ENCODE results near the gene HELZ2.

HELZ2 gene

GRCh38 chr20:63553251-63553932 is 20.6 kb downstream of the HELZ2 start:
- DNase-seq (ENCODE audit: low read depth in 2 of 3, low spot score in 1 of 3): peak; percentile 81 to 91 (median 89)

- DNase-seq (ENCODE audit: low read depth in 2 of 3, low spot score in 1 of 3): no peak
Observed at GRCh38 chr20:63552481-63553249, 21.4 kb downstream of the HELZ2 start.

- DNase-seq (ENCODE audit: low read depth in 2 of 3, low spot score in 1 of 3): no peak
Observed at GRCh38 chr20:63551068-63551467, 23.0 kb downstream of the HELZ2 start.

GRCh38 chr20:63549679-63550282 is 24.3 kb downstream of the HELZ2 start:
- DNase-seq (ENCODE audit: low read depth in 2 of 3, low spot score in 1 of 3): no peak

- no peak for DNase-seq (ENCODE audit: low read depth in 2 of 3, low spot score in 1 of 3)
Observed at GRCh38 chr20:63549019-63549418, 25.0 kb downstream of the HELZ2 start.

GRCh38 chr20:63548542-63548941 is 25.5 kb downstream of the HELZ2 start:
- DNase-seq (ENCODE audit: low read depth in 2 of 3, low spot score in 1 of 3): no peak

- no peak for DNase-seq (ENCODE audit: low read depth in 2 of 3, low spot score in 1 of 3)
Observed at GRCh38 chr20:63547725-63548480, 26.1 kb downstream of the HELZ2 start, which contains the start of gene SRMS. SRMS (minus strand) TSS chr20:63547749; CDS start chr20:63547463, 286 bp downstream.

GRCh38 chr20:63546956-63547724 is 26.9 kb downstream of the HELZ2 start:
- DNase-seq (ENCODE audit: low read depth in 2 of 3, low spot score in 1 of 3): no peak

- DNase-seq (ENCODE audit: low read depth in 2 of 3, low spot score in 1 of 3): no peak
Observed at GRCh38 chr20:63546256-63546955, 27.6 kb downstream of the HELZ2 start.

- DNase-seq (ENCODE audit: low read depth in 2 of 3, low spot score in 1 of 3): no peak
Observed at GRCh38 chr20:63545814-63546213, 28.2 kb downstream of the HELZ2 start.

GRCh38 chr20:63544958-63545516 is 29.0 kb downstream of the HELZ2 start:
- no peak for DNase-seq (ENCODE audit: low read depth in 2 of 3, low spot score in 1 of 3)

GRCh38 chr20:63544241-63544957 is 29.6 kb downstream of the HELZ2 start:
- DNase-seq (ENCODE audit: low read depth in 2 of 3, low spot score in 1 of 3): no peak

GRCh38 chr20:63543733-63544132 is 30.3 kb downstream of the HELZ2 start:
- DNase-seq (ENCODE audit: low read depth in 2 of 3, low spot score in 1 of 3): no peak

GRCh38 chr20:63543131-63543530 is 30.9 kb downstream of the HELZ2 start:
- no peak for DNase-seq (ENCODE audit: low read depth in 2 of 3, low spot score in 1 of 3)

- no peak for DNase-seq (ENCODE audit: low read depth in 2 of 3, low spot score in 1 of 3)
Observed at GRCh38 chr20:63542696-63543095, 31.3 kb downstream of the HELZ2 start.

GRCh38 chr20:63542031-63542559 is 31.9 kb downstream of the HELZ2 start:
- DNase-seq (ENCODE audit: low read depth in 2 of 3, low spot score in 1 of 3): no peak

- no peak for DNase-seq (ENCODE audit: low read depth in 2 of 3, low spot score in 1 of 3)
Observed at GRCh38 chr20:63541371-63541770, 32.7 kb downstream of the HELZ2 start.

- DNase-seq (ENCODE audit: low read depth in 2 of 3, low spot score in 1 of 3): no peak
Observed at GRCh38 chr20:63540417-63541186, 33.4 kb downstream of the HELZ2 start.
